Activated naive CD4-positive, alpha-beta T cell treated with anti-CD3 and anti-CD28 coated beads for 36 hours (primary cell): ENCODE results near the gene TBC1D10B. TPM values are rescaled to one million over a fixed set of nuclear protein-coding genes. Genes with fewer than 3 reads are reported as not detected.

Experiments
- CTCF ChIA-PET: fragments of 350-600 bp; sonication (Branson Sonifier 250); formaldehyde crosslinking; loops from one replicate; lab custom pipeline; 2021; ENCODE audit warnings: antibody characterized with exemption; lab: Charles Lee
- DNase-seq: peaks from one replicate; pipeline ENCODE4 v3.0.0-alpha.2; 2020
- H3K27ac Mint-ChIP-seq: one replicate; pipeline ENCODE4 v1.8.0; 2021; ENCODE audit warnings: mild to moderate bottlenecking, mixed read lengths
- H3K27me3 Mint-ChIP-seq: one replicate; pipeline ENCODE4 v1.8.0; 2021; ENCODE audit warnings: low read depth, mixed read lengths
- H3K36me3 Mint-ChIP-seq: one replicate; pipeline ENCODE4 v1.8.0; 2021; ENCODE audit warnings: low read depth, mixed read lengths
- H3K4me1 Mint-ChIP-seq: one replicate; pipeline ENCODE4 v1.8.0; 2021; ENCODE audit warnings: low read depth, mixed read lengths
- H3K4me3 Mint-ChIP-seq: one replicate; pipeline ENCODE4 v1.8.0; 2021; ENCODE audit warnings: mild to moderate bottlenecking, moderate library complexity, mixed read lengths
- H3K9me3 Mint-ChIP-seq: one replicate; pipeline ENCODE4 v1.8.0; 2021; ENCODE audit warnings: mixed read lengths
- intact Hi-C: fragments of 100-400 bp; cut with micrococcal nuclease; formaldehyde crosslinking; loops from one replicate; pipeline ENCODE4 v1.15.1; 2023
- total RNA-seq, 2 experiments: library from RNA; stranded (reverse); gene quantifications; one replicate each; pipeline ENCODE4 v1.2.3, GENCODE V29; 2021

Gene TBC1D10B
- 10 to 100 TPM; 36.6 to 38.4 TPM for total RNA-seq

GRCh38 chr16:30370456-30371247 lies at the start of gene TBC1D10B:
TSS of gene TBC1D10B (minus strand) at chr16:30370494. CDS start at chr16:30370183, 311 bp downstream.
- DNase-seq = peak; percentile 100
- H3K27ac Mint-ChIP-seq = peak within 1 kb of the TSS; percentile 98
- H3K36me3 Mint-ChIP-seq = peaks cover 12% of the 10 kb centered on the region
- H3K9me3 Mint-ChIP-seq = no peaks in the 10 kb centered on the region
- H3K27me3 Mint-ChIP-seq = no peaks in the 10 kb centered on the region
- CTCF ChIA-PET = interaction anchor here (0.8 to 2.7 kb wide), 7 partner anchors 13 to 258 kb away, joined by 3 to 10 read pairs (median 6); partner anchors contain the start of genes SEPTIN1 and ZNF771
- peaks cover 40% of the 10 kb centered on the region for H3K4me1 Mint-ChIP-seq
- intact Hi-C loops = loop anchor here (1.0 to 10.0 kb wide), 13 partner anchors 8 to 554 kb away; partner anchors contain the start of genes ALDOA, CD2BP2, FBRS and FBXL19
- H3K4me3 Mint-ChIP-seq = peak within 1 kb of the TSS; percentile 94

- intact Hi-C loops = no loop called here
- H3K27ac Mint-ChIP-seq = no peak overlapping the region
- H3K9me3 Mint-ChIP-seq = no peaks in the 10 kb centered on the region
- H3K4me3 Mint-ChIP-seq = peak overlapping the region; percentile 52
- no peaks in the 10 kb centered on the region for H3K27me3 Mint-ChIP-seq
- DNase-seq = no peak
- H3K36me3 Mint-ChIP-seq = peaks cover 32% of the 10 kb centered on the region
- CTCF ChIA-PET = interaction anchor here (1.0 to 4.0 kb wide), 9 partner anchors 10 to 326 kb away, joined by 3 to 27 read pairs (median 4); partner anchors contain the start of genes DCTPP1 and ZNF771
- peaks cover 29% of the 10 kb centered on the region for H3K4me1 Mint-ChIP-seq
Observed at GRCh38 chr16:30418350-30419181, 48.3 kb upstream of the TBC1D10B start.

DNA sequence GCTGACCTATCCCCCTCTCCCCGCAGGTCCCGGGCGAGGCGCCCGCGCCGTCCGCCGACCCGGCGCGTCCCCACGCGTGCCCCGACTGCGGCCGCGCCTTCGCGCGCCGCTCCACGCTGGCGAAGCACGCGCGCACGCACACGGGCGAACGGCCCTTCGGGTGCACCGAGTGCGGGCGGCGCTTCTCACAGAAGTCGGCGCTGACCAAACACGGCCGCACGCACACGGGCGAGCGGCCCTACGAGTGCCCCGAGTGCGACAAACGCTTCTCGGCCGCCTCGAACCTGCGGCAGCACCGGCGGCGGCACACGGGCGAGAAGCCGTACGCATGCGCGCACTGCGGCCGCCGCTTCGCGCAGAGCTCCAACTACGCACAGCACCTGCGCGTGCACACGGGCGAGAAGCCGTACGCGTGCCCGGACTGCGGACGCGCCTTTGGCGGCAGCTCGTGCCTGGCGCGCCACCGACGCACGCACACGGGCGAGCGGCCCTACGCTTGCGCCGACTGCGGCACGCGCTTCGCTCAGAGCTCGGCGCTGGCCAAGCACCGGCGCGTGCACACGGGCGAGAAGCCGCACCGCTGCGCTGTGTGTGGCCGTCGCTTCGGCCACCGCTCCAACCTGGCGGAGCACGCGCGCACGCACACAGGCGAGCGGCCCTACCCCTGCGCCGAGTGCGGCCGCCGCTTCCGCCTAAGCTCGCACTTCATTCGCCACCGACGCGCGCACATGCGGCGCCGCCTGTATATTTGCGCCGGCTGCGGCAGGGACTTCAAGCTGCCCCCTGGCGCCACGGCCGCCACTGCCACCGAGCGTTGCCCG lies 47.4 kb upstream of the TBC1D10B start:
- intact Hi-C loops = no loop called here
- CTCF ChIA-PET = interaction anchor here (1.0 to 4.0 kb wide), 9 partner anchors 9 to 325 kb away, joined by 3 to 27 read pairs (median 4); partner anchors contain the start of genes DCTPP1 and ZNF771
- H3K27ac Mint-ChIP-seq = no peak overlapping the region

GRCh38 chr16:30416624-30417528 lies 46.6 kb upstream of the TBC1D10B start:
- peaks cover 36% of the 10 kb centered on the region for H3K4me1 Mint-ChIP-seq
- H3K27me3 Mint-ChIP-seq = no peaks in the 10 kb centered on the region
- peak overlapping the region; percentile 36 for H3K4me3 Mint-ChIP-seq
- CTCF ChIA-PET = interaction anchor here (1.0 to 4.0 kb wide), 9 partner anchors 9 to 325 kb away, joined by 3 to 27 read pairs (median 4); partner anchors contain the start of genes DCTPP1 and ZNF771
- H3K9me3 Mint-ChIP-seq = no peaks in the 10 kb centered on the region
- intact Hi-C loops = no loop called here
- H3K36me3 Mint-ChIP-seq = peaks cover 29% of the 10 kb centered on the region
- peak overlapping the region; percentile 2 for H3K27ac Mint-ChIP-seq
- no peak for DNase-seq

More for the DNA sequence above, 47.4 kb upstream of the TBC1D10B start:
- no peaks in the 10 kb centered on the region for H3K9me3 Mint-ChIP-seq
- peak; percentile 85 for DNase-seq
- H3K4me3 Mint-ChIP-seq = peak overlapping the region; percentile 52
- H3K4me1 Mint-ChIP-seq = peaks cover 31% of the 10 kb centered on the region
- H3K27me3 Mint-ChIP-seq = no peaks in the 10 kb centered on the region
- H3K36me3 Mint-ChIP-seq = peaks cover 28% of the 10 kb centered on the region

- no peak for DNase-seq
- H3K27me3 Mint-ChIP-seq = no peaks in the 10 kb centered on the region
- H3K36me3 Mint-ChIP-seq = peaks cover 28% of the 10 kb centered on the region
- H3K4me3 Mint-ChIP-seq = no peak overlapping the region
- H3K4me1 Mint-ChIP-seq = peaks cover 36% of the 10 kb centered on the region
- no peaks in the 10 kb centered on the region for H3K9me3 Mint-ChIP-seq
- intact Hi-C loops = no loop called here
- H3K27ac Mint-ChIP-seq = no peak overlapping the region
- CTCF ChIA-PET = interaction anchor here (1.0 to 1.8 kb wide), 3 partner anchors 9 to 221 kb away, joined by 3 to 6 read pairs (median 3); partner anchors contain the start of genes DCTPP1 and ZNF771
Observed at GRCh38 chr16:30416047-30416603, 45.8 kb upstream of the TBC1D10B start.

GRCh38 chr16:30414159-30414558 lies 43.9 kb upstream of the TBC1D10B start:
- Mint-ChIP-seq H3K27me3 (no peaks in the 10 kb centered on the region), H3K36me3 (peaks cover 16% of the 10 kb centered on the region), H3K9me3 (no peaks in the 10 kb centered on the region), H3K4me3 (no peak overlapping the region), H3K27ac (no peak overlapping the region), H3K4me1 (peaks cover 45% of the 10 kb centered on the region)
- CTCF ChIA-PET = interaction anchor here (0.7 to 1.2 kb wide), 2 partner anchors 201 to 481 kb away, joined by 3 to 4 read pairs; no protein-coding TSS in a partner anchor
- intact Hi-C loops = no loop called here
- no peak for DNase-seq

DNA sequence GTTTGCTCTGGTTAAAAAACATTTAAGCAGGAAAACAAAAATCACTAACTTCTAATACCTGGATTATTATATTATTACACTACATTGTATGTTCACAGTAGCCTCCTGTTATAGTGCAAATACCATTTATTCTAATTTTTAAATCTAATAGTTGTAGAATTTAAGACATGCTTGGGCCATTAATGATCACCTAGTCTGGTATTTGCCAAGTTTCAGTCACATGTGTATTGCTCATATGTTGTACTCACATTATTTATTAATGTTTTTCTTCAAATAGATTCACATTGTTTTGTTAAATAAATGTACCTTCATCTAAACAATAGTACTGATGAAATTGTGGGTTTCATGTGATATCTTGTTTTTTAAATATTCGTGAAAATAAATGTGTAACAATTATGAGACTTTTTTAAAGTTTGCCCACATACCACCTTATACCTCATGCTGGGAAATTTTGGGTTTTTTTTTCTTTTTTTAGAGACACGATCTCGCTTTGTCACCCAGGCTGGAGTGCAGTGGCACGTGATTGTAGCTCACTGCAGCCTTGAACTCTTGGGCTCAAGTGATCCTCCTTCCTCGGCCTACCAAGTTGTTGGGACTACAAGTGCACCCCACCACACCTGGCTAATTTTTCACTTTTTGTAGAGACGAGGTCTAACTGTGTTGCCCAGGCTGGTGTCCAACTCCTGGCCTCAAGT lies 43.0 kb upstream of the TBC1D10B start:
- Mint-ChIP-seq H3K4me3 (no peak overlapping the region), H3K36me3 (peaks cover 12% of the 10 kb centered on the region), H3K4me1 (peaks cover 45% of the 10 kb centered on the region), H3K27ac (peak overlapping the region; percentile 63), H3K9me3 (no peaks in the 10 kb centered on the region), H3K27me3 (no peaks in the 10 kb centered on the region)
- CTCF ChIA-PET = interaction anchor here (1.2 kb wide), 1 partner anchor 202 kb away, joined by 3 read pairs; no protein-coding TSS in a partner anchor
- DNase-seq = no peak
- intact Hi-C loops = no loop called here

DNA sequence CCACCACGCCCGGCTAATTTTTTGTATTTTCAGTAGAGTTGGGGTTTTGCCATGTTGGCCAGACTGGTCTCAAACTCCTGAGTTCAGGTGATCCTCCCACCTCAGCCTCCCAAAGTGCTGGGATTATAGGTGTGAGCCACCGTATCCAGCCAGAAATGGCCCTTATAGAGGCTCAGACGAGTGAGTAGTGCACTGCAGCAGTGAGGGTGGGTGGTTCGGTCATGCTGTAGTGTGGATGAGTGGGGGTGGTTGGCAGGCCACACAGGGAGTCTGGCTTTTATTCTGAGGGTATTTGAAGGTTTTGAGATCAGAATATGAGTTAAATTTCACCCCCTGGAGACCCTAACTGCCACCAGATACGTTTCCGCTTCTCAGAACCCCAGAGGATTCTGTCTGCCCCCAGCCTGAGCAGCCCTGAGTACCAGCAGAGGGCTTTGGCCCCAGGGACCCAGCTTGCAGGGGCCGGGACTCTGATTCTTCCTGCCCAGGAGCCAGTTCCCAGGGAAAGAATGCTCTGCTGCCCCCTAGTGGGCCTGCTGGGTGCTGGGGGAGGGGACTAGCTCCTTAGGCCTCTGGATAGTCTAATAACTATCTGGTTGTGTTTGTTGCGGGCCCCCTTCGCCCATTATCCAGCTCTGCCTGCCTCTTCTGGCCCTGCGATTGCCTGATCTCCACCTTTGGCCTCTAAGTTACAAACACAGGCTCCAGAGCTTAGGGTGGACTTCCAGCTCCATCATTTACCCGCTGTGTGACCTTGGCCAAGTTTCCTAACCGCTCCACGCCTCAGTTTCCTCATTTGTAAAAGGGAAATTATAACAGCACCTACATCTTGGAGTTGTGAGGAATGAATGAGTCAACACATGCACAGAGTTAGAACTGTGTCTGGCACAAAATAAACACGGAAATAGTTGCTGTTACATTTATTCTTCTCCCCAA lies 39.1 kb upstream of the TBC1D10B start:
- Mint-ChIP-seq H3K27me3 (no peaks in the 10 kb centered on the region), H3K36me3 (peaks cover 12% of the 10 kb centered on the region), H3K9me3 (no peaks in the 10 kb centered on the region), H3K4me1 (peaks cover 38% of the 10 kb centered on the region), H3K27ac (peak overlapping the region; percentile 71), H3K4me3 (no peak overlapping the region)
- CTCF ChIA-PET = interaction anchor here (0.6 to 4.6 kb wide), 33 partner anchors 9 to 320 kb away, joined by 3 to 27 read pairs (median 4); partner anchors contain the start of genes DCTPP1, SEPTIN1, ZNF48 and ZNF689
- DNase-seq = peak; percentile 97
- intact Hi-C loops = loop anchor here (1.0 kb wide), 2 partner anchors 9 to 317 kb away; no protein-coding TSS in a partner anchor
